Activated CD8-positive, alpha-beta T cell treated with anti-CD3 and anti-CD28 coated beads, Interleukin-2, amount 10 ng/mL, durations not matched to agents 7 days and 5 days (primary cell): ENCODE measurements around the gene MYO5B. TPM values are rescaled to one million over a fixed set of nuclear protein-coding genes. Genes with fewer than 3 reads are reported as not detected.

Experiments
- ATAC-seq: fragments of 150-1000 bp; cut with Tn5 transposase; one replicate; pipeline ENCODE4 v1.10.0; 2021; ENCODE audit warnings: moderate library complexity
- CTCF ChIA-PET: fragments of 350-600 bp; sonication (Branson Sonifier 250); formaldehyde crosslinking; loops from one replicate; lab custom pipeline; 2021; ENCODE audit warnings: antibody characterized with exemption; lab: Charles Lee
- POLR2A ChIA-PET: fragments of 350-600 bp; sonication (Branson Sonifier 250); formaldehyde crosslinking; loops from one replicate; lab custom pipeline; 2021; ENCODE audit warnings: antibody characterized with exemption; lab: Charles Lee
- DNase-seq: peaks from one replicate; pipeline ENCODE4 v3.0.0-alpha.2; 2020
- H3K27ac Mint-ChIP-seq: one replicate; pipeline ENCODE4 v1.8.0; 2021; ENCODE audit warnings: mild to moderate bottlenecking, mixed read lengths
- H3K27me3 Mint-ChIP-seq: one replicate; pipeline ENCODE4 v1.8.0; 2021; ENCODE audit warnings: low read depth, mixed read lengths
- H3K36me3 Mint-ChIP-seq: one replicate; pipeline ENCODE4 v1.8.0; 2021; ENCODE audit warnings: low read depth, mixed read lengths
- H3K4me1 Mint-ChIP-seq: one replicate; pipeline ENCODE4 v1.8.0; 2021; ENCODE audit warnings: low read depth, mixed read lengths
- H3K4me3 Mint-ChIP-seq: one replicate; pipeline ENCODE4 v1.8.0; 2021; ENCODE audit warnings: mild to moderate bottlenecking, mixed read lengths
- H3K9me3 Mint-ChIP-seq: one replicate; pipeline ENCODE4 v1.8.0; 2022; ENCODE audit warnings: mixed read lengths; ENCODE audit not compliant: insufficient read depth
- total RNA-seq, 2 experiments: library from RNA; stranded (reverse); gene quantifications; one replicate each; pipeline ENCODE4 v1.2.3, GENCODE V29; 2021

Gene MYO5B
- total RNA-seq, 2 experiments from 2014 or later, result not detected

GRCh38 chr18:49948975-49949374 is 246.0 kb downstream of the MYO5B start:
- no peak overlapping the region for H3K27ac Mint-ChIP-seq
- DNase-seq (no peak), ATAC-seq (no peak)
- peaks cover 40% of the 10 kb centered on the region for H3K4me1 Mint-ChIP-seq
- CTCF ChIA-PET, result interaction anchor here (1.1 to 1.7 kb wide), 2 partner anchors 11 to 479 kb away, joined by 3 to 7 read pairs; no protein-coding TSS in a partner anchor
- H3K4me3 Mint-ChIP-seq, result no peak overlapping the region
- H3K9me3 Mint-ChIP-seq, result no peaks in the 10 kb centered on the region
- POLR2A ChIA-PET, result interaction anchor here (0.6 kb wide), 1 partner anchor 256 kb away, joined by 3 read pairs; no protein-coding TSS in a partner anchor
- peaks cover 17% of the 10 kb centered on the region for H3K27me3 Mint-ChIP-seq
- no peaks in the 10 kb centered on the region for H3K36me3 Mint-ChIP-seq

GRCh38 chr18:49944663-49945062 is 250.3 kb downstream of the MYO5B start:
- Mint-ChIP-seq H3K4me3 (no peak overlapping the region), H3K27me3 (peaks cover 4% of the 10 kb centered on the region), H3K4me1 (peaks cover 10% of the 10 kb centered on the region), H3K27ac (no peak overlapping the region), H3K36me3 (no peaks in the 10 kb centered on the region), H3K9me3 (no peaks in the 10 kb centered on the region)
- CTCF ChIA-PET, result interaction anchor here (1.2 to 2.0 kb wide), 4 partner anchors 10 to 413 kb away, joined by 3 to 6 read pairs (median 4); partner anchors contain the start of gene MYO5B
- POLR2A ChIA-PET, result no interaction called here
- DNase-seq (peak; percentile 56), ATAC-seq (peak; percentile 63)

GRCh38 chr18:49936821-49937220 is 258.1 kb downstream of the MYO5B start:
- Mint-ChIP-seq H3K4me3 (no peak overlapping the region), H3K4me1 (peaks cover 5% of the 10 kb centered on the region), H3K36me3 (no peaks in the 10 kb centered on the region), H3K9me3 (no peaks in the 10 kb centered on the region), H3K27me3 (peaks cover 4% of the 10 kb centered on the region), H3K27ac (no peak overlapping the region)
- no peak for ATAC-seq
- ChIA-PET CTCF (no interaction called here), POLR2A (no interaction called here)
- no peak for DNase-seq

- H3K4me3 Mint-ChIP-seq, result no peak overlapping the region
- H3K27ac Mint-ChIP-seq, result no peak overlapping the region
- no peaks in the 10 kb centered on the region for H3K36me3 Mint-ChIP-seq
- DNase-seq (no peak), ATAC-seq (no peak)
- CTCF ChIA-PET, result no interaction called here
- POLR2A ChIA-PET, result no interaction called here
- H3K9me3 Mint-ChIP-seq, result no peaks in the 10 kb centered on the region
- peaks cover 5% of the 10 kb centered on the region for H3K4me1 Mint-ChIP-seq
- H3K27me3 Mint-ChIP-seq, result no peaks in the 10 kb centered on the region
These were observed 259.7 kb downstream of the MYO5B start for GRCh38 chr18:49935215-49935614.

GRCh38 chr18:49934457-49934856 is 260.5 kb downstream of the MYO5B start:
- Mint-ChIP-seq H3K27me3 (peaks cover 4% of the 10 kb centered on the region), H3K4me3 (no peak overlapping the region), H3K27ac (no peak overlapping the region), H3K36me3 (no peaks in the 10 kb centered on the region), H3K4me1 (peaks cover 5% of the 10 kb centered on the region), H3K9me3 (no peaks in the 10 kb centered on the region)
- DNase-seq, result no peak
- ATAC-seq, result no peak
- POLR2A ChIA-PET, result no interaction called here
- CTCF ChIA-PET, result interaction anchor here (1.4 kb wide), 1 partner anchor 10 kb away, joined by 4 read pairs; no protein-coding TSS in a partner anchor

GRCh38 chr18:49933530-49934128 is 261.3 kb downstream of the MYO5B start:
- no peak for ATAC-seq
- Mint-ChIP-seq H3K27ac (no peak overlapping the region), H3K27me3 (peaks cover 6% of the 10 kb centered on the region)

GRCh38 chr18:49931760-49932159 is 263.2 kb downstream of the MYO5B start:
- CTCF ChIA-PET, result interaction anchor here (1.6 kb wide), 1 partner anchor 426 kb away, joined by 5 read pairs; no protein-coding TSS in a partner anchor
- Mint-ChIP-seq H3K4me1 (peaks cover 5% of the 10 kb centered on the region), H3K36me3 (no peaks in the 10 kb centered on the region), H3K9me3 (no peaks in the 10 kb centered on the region), H3K27ac (no peak overlapping the region), H3K27me3 (peaks cover 20% of the 10 kb centered on the region), H3K4me3 (no peak overlapping the region)
- DNase-seq (no peak), ATAC-seq (no peak)
- POLR2A ChIA-PET, result no interaction called here

More at GRCh38 chr18:49933530-49934128, 261.3 kb downstream of the MYO5B start:
- no peaks in the 10 kb centered on the region for H3K36me3 Mint-ChIP-seq
- peaks cover 5% of the 10 kb centered on the region for H3K4me1 Mint-ChIP-seq
- POLR2A ChIA-PET, result no interaction called here
- no peak overlapping the region for H3K4me3 Mint-ChIP-seq
- no peak for DNase-seq
- CTCF ChIA-PET, result interaction anchor here (1.4 kb wide), 1 partner anchor 10 kb away, joined by 4 read pairs; no protein-coding TSS in a partner anchor
- no peaks in the 10 kb centered on the region for H3K9me3 Mint-ChIP-seq

GRCh38 chr18:49931179-49931578 is 263.8 kb downstream of the MYO5B start:
- Mint-ChIP-seq H3K27me3 (peaks cover 24% of the 10 kb centered on the region), H3K4me3 (no peak overlapping the region), H3K4me1 (peaks cover 5% of the 10 kb centered on the region), H3K36me3 (no peaks in the 10 kb centered on the region), H3K9me3 (no peaks in the 10 kb centered on the region), H3K27ac (no peak overlapping the region)
- ChIA-PET POLR2A (no interaction called here), CTCF (no interaction called here)
- ATAC-seq (no peak), DNase-seq (no peak)

- POLR2A ChIA-PET, result no interaction called here
- CTCF ChIA-PET, result no interaction called here
- H3K36me3 Mint-ChIP-seq, result no peaks in the 10 kb centered on the region
- ATAC-seq (no peak), DNase-seq (no peak)
- H3K4me3 Mint-ChIP-seq, result no peak overlapping the region
- H3K4me1 Mint-ChIP-seq, result no peaks in the 10 kb centered on the region
- peaks cover 6% of the 10 kb centered on the region for H3K9me3 Mint-ChIP-seq
- H3K27me3 Mint-ChIP-seq, result peaks cover 33% of the 10 kb centered on the region
- H3K27ac Mint-ChIP-seq, result no peak overlapping the region
These were observed 268.7 kb downstream of the MYO5B start for GRCh38 chr18:49926106-49926745.

GRCh38 chr18:49924293-49924983 is 270.5 kb downstream of the MYO5B start:
- Mint-ChIP-seq H3K9me3 (peaks cover 6% of the 10 kb centered on the region), H3K4me1 (no peaks in the 10 kb centered on the region), H3K27me3 (peaks cover 46% of the 10 kb centered on the region), H3K27ac (no peak overlapping the region), H3K4me3 (no peak overlapping the region), H3K36me3 (no peaks in the 10 kb centered on the region)
- CTCF ChIA-PET, result no interaction called here
- ATAC-seq (no peak), DNase-seq (no peak)
- POLR2A ChIA-PET, result no interaction called here

GRCh38 chr18:49922228-49922627 is 272.7 kb downstream of the MYO5B start:
- H3K9me3 Mint-ChIP-seq, result peaks cover 6% of the 10 kb centered on the region
- ChIA-PET POLR2A (interaction anchor here (0.6 kb wide), 1 partner anchor 28 kb away, joined by 3 read pairs; no protein-coding TSS in a partner anchor), CTCF (interaction anchor here (0.9 kb wide), 1 partner anchor 217 kb away, joined by 3 read pairs; no protein-coding TSS in a partner anchor)
- ATAC-seq, result no peak
- H3K27ac Mint-ChIP-seq, result no peak overlapping the region
- no peaks in the 10 kb centered on the region for H3K4me1 Mint-ChIP-seq
- no peak overlapping the region for H3K4me3 Mint-ChIP-seq
- H3K36me3 Mint-ChIP-seq, result no peaks in the 10 kb centered on the region
- DNase-seq, result no peak
- H3K27me3 Mint-ChIP-seq, result peaks cover 39% of the 10 kb centered on the region
